ENCODE measurements around the gene PKIG.

GRCh38 chr20:44610313-44610962 is 28.1 kb downstream of the PKIG start:
- TF ChIP-seq CTCF (conservative IDR thresholded peaks at IDR 0.05; ENCODE audit: low read length), result no peak
- no peak for TF ChIP-seq EZH2phosphoT487 (IDR thresholded peaks at IDR 0.05; ENCODE audit: borderline replicate concordance)

Measured in Loucy (cell line).